ENCODE data around the gene TRAF3IP1.

DNA sequence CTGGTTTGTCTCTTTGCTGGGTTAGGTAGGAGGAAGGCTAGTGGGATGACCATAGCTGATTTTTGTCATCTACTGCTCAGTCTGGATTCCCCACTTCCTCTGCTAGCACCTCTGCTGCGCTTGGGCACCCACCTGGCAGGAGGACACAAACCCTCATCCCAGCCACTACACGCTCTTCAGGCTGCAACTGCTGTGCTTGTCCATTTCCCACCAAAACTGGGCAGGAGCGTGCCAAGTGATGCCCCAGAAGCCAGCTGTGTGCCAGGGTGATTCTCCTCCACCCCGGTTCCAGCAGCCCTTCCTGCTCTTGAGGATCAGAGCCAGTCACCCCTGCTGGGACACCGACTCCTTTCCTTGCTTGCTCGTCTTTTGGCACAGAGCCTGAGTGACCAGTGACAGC, 16.2 kb upstream of the TRAF3IP1 start:
- no peak for TF ChIP-seq POLR2A (IDR thresholded peaks at IDR 0.05)
- TF ChIP-seq, protein P1, sequence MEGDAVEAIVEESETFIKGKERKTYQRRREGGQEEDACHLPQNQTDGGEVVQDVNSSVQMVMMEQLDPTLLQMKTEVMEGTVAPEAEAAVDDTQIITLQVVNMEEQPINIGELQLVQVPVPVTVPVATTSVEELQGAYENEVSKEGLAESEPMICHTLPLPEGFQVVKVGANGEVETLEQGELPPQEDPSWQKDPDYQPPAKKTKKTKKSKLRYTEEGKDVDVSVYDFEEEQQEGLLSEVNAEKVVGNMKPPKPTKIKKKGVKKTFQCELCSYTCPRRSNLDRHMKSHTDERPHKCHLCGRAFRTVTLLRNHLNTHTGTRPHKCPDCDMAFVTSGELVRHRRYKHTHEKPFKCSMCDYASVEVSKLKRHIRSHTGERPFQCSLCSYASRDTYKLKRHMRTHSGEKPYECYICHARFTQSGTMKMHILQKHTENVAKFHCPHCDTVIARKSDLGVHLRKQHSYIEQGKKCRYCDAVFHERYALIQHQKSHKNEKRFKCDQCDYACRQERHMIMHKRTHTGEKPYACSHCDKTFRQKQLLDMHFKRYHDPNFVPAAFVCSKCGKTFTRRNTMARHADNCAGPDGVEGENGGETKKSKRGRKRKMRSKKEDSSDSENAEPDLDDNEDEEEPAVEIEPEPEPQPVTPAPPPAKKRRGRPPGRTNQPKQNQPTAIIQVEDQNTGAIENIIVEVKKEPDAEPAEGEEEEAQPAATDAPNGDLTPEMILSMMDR (IDR thresholded peaks at IDR 0.05) = no peak
